ENCODE measurements around the gene PLCB1.

DNA sequence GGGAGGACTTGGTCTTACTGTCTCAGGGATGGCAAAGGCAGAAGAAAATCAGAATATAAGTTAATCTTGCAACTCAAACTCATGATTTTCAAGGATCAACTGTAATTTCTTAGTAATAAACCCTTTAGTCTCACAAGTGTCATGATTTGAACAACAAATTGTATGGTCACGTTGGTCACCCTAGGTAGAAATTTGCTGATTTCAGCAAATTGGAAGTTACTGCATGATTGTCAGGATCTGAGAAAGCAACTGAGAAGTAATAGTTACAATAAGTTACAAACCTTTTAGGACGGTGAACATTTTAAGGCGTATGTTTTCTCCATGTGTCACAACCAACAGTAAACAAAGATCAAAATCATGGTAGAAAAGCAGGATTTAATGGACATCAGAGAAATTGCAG lies 375.2 kb downstream of the PLCB1 start:
- TF ChIP-seq, protein P1, sequence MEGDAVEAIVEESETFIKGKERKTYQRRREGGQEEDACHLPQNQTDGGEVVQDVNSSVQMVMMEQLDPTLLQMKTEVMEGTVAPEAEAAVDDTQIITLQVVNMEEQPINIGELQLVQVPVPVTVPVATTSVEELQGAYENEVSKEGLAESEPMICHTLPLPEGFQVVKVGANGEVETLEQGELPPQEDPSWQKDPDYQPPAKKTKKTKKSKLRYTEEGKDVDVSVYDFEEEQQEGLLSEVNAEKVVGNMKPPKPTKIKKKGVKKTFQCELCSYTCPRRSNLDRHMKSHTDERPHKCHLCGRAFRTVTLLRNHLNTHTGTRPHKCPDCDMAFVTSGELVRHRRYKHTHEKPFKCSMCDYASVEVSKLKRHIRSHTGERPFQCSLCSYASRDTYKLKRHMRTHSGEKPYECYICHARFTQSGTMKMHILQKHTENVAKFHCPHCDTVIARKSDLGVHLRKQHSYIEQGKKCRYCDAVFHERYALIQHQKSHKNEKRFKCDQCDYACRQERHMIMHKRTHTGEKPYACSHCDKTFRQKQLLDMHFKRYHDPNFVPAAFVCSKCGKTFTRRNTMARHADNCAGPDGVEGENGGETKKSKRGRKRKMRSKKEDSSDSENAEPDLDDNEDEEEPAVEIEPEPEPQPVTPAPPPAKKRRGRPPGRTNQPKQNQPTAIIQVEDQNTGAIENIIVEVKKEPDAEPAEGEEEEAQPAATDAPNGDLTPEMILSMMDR (conservative IDR thresholded peaks at IDR 0.05), result no peak
- no peak for TF ChIP-seq ZFX (IDR thresholded peaks at IDR 0.05)
